ELR (cell line): ENCODE measurements around the gene NEUROD4.

ENCODE experiments used
- DNase-seq: peaks from one replicate; pipeline ENCODE4 v3.0.0-alpha.2; 2015; ENCODE audit warnings: low read depth

Gene NEUROD4

GRCh38 chr12:54998958-54999510 lies 20.7 kb upstream of the NEUROD4 start:
- no peak for DNase-seq

GRCh38 chr12:55001198-55001868 lies 18.4 kb upstream of the NEUROD4 start:
- no peak for DNase-seq

GRCh38 chr12:55002355-55002754 lies 17.4 kb upstream of the NEUROD4 start:
- no peak for DNase-seq

GRCh38 chr12:55008944-55009585 lies 10.7 kb upstream of the NEUROD4 start:
- no peak for DNase-seq

- DNase-seq = no peak
Observed at GRCh38 chr12:55017416-55017925, 2.3 kb upstream of the NEUROD4 start.

- DNase-seq = no peak
Observed at GRCh38 chr12:55024575-55024974, 4.8 kb downstream of the NEUROD4 start.

GRCh38 chr12:55025508-55025907 lies 5.7 kb downstream of the NEUROD4 start:
- no peak for DNase-seq

GRCh38 chr12:55034218-55034617 lies 14.4 kb downstream of the NEUROD4 start:
- DNase-seq = no peak

GRCh38 chr12:55036326-55037115 lies 16.7 kb downstream of the NEUROD4 start:
- DNase-seq = no peak

GRCh38 chr12:55037351-55037987 lies 17.7 kb downstream of the NEUROD4 start:
- DNase-seq = no peak

- no peak for DNase-seq
Observed at GRCh38 chr12:55039395-55040354, 19.9 kb downstream of the NEUROD4 start.

- DNase-seq = no peak
Observed at GRCh38 chr12:55041345-55042055, 21.7 kb downstream of the NEUROD4 start.

GRCh38 chr12:55043542-55043941 lies 23.8 kb downstream of the NEUROD4 start:
- DNase-seq = no peak

GRCh38 chr12:55044135-55044534 lies 24.4 kb downstream of the NEUROD4 start:
- no peak for DNase-seq

GRCh38 chr12:55049676-55050075 lies 29.9 kb downstream of the NEUROD4 start:
- no peak for DNase-seq

GRCh38 chr12:55051197-55051947 lies 31.6 kb downstream of the NEUROD4 start:
- no peak for DNase-seq

GRCh38 chr12:55057481-55057880 lies 37.7 kb downstream of the NEUROD4 start:
- no peak for DNase-seq

- no peak for DNase-seq
Observed at GRCh38 chr12:55058082-55058481, 38.3 kb downstream of the NEUROD4 start.

GRCh38 chr12:55058776-55059175 lies 39.0 kb downstream of the NEUROD4 start:
- no peak for DNase-seq
